ENCODE results near the gene APOC1.
"Not testable (repeated sequence)": the region's sequence is repeated elsewhere in the genome, so short reads cannot be mapped to it uniquely, and the experiment has no call there.

APOC1 gene

DNA sequence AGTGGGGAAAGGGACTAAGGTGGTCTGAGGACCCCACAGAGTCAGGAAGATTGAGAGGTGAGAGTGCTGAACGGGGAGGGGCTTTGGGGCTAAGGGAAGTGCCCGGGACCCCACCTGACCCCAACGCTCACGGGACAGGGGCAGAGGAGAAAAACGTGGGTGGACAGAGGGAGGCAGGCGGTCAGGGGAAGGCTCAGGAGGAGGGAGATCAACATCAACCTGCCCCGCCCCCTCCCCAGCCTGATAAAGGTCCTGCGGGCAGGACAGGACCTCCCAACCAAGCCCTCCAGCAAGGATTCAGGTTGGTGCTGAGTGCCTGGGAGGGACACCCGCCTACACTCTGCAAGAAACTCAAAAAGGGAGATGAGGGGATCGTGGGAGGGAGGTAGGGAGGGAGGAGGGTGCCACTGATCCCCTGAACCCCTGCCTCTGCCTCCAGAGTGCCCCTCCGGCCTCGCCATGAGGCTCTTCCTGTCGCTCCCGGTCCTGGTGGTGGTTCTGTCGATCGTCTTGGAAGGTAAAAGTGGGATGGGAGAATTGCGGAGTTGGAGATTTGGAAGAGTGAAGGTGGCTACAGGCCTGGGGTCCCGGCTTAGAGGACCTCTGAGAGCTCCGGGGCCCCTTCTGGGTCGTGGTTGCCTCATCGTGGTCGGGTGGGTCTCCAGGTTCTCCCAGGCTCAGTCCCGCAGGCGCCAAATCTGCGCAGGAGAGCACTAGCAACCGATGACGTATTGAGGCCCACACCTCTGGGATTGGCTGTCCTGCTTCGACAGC is at the start of gene APOC1:
Gene APOC1 (plus strand): TSS at position 176 of the 774 bp plus-strand sequence. CDS start 284 bp downstream, at position 460.
- peak in 1 of 2 experiments; percentile 10 for DNase-seq

DNA sequence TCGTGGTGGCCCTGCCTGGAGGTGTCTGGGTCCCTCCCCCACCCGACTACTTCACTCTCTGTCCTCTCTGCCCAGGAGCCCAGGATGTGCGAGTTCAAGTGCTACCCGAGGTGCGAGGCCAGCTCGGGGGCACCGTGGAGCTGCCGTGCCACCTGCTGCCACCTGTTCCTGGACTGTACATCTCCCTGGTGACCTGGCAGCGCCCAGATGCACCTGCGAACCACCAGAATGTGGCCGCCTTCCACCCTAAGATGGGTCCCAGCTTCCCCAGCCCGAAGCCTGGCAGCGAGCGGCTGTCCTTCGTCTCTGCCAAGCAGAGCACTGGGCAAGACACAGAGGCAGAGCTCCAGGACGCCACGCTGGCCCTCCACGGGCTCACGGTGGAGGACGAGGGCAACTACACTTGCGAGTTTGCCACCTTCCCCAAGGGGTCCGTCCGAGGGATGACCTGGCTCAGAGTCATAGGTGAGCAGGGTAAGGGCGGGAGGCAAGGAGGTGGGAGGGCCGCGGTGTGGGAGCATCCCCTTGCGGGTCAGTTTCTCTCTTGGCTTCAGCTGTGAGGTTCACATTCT is 49.1 kb upstream of the APOC1 start:
- DNase-seq: no peak

DNA sequence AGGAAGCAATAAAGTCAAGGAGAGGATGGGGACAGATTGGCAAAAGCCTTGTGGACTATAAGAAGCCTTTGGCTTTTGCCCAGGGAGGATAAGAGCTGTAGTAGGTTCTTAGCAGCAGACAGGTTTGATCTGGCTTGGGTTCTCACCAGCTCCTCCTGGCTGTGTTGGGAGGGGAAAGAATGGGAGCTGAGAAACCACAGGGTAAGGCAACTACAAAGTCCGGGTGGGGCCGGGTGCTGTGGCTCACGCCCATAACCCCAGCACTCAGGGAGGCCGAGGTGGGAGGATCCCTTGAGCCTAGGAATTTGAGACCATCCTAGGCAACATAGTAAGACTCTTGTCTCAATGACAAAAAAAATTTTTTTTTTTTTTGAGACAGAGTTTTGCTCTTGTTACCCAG is 47.7 kb upstream of the APOC1 start:
- DNase-seq: no peak

GRCh38 chr19:44867578-44867977 is 46.8 kb upstream of the APOC1 start:
- DNase-seq: no peak

- peak; percentile 78 to 81 for DNase-seq
These were observed 44.5 kb upstream of the APOC1 start for GRCh38 chr19:44869733-44870470.

GRCh38 chr19:44871809-44872208 is 42.6 kb upstream of the APOC1 start:
- no peak for DNase-seq

GRCh38 chr19:44872661-44873060 is 41.7 kb upstream of the APOC1 start:
- DNase-seq: no peak

DNA sequence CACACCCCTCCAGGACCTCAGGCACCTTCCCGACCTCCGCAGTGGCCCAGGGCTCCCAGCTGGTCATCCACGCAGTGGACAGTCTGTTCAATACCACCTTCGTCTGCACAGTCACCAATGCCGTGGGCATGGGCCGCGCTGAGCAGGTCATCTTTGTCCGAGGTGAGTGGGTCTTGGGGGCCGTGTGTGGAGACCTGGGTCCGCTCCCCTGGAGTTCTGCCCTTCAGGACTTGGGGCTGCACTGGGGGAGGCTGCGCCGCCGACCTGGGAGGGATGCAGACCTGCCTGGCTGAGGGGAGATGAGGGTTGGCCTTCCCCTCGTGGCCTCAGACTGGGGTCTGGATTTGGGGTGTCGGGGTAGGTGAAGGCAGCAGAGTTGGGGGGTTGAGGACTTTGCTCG is 40.1 kb upstream of the APOC1 start:
- DNase-seq: no peak

- no peak for DNase-seq
These were observed 38.5 kb upstream of the APOC1 start for GRCh38 chr19:44875666-44876451.

GRCh38 chr19:44876930-44877535 is 37.4 kb upstream of the APOC1 start:
- DNase-seq: no peak

DNA sequence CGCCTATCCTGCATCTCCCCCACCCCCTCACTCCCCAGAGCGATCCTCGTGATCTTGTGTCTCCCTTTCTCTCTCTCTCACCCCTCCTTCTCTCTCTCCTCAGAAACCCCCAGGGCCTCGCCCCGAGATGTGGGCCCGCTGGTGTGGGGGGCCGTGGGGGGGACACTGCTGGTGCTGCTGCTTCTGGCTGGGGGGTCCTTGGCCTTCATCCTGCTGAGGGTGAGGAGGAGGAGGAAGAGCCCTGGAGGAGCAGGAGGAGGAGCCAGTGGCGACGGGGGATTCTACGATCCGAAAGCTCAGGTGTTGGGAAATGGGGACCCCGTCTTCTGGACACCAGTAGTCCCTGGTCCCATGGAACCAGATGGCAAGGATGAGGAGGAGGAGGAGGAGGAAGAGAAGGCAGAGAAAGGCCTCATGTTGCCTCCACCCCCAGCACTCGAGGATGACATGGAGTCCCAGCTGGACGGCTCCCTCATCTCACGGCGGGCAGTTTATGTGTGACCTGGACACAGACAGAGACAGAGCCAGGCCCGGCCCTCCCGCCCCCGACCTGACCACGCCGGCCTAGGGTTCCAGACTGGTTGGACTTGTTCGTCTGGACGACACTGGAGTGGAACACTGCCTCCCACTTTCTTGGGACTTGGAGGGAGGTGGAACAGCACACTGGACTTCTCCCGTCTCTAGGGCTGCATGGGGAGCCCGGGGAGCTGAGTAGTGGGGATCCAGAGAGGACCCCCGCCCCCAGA is 36.1 kb upstream of the APOC1 start:
- DNase-seq: no peak

DNA sequence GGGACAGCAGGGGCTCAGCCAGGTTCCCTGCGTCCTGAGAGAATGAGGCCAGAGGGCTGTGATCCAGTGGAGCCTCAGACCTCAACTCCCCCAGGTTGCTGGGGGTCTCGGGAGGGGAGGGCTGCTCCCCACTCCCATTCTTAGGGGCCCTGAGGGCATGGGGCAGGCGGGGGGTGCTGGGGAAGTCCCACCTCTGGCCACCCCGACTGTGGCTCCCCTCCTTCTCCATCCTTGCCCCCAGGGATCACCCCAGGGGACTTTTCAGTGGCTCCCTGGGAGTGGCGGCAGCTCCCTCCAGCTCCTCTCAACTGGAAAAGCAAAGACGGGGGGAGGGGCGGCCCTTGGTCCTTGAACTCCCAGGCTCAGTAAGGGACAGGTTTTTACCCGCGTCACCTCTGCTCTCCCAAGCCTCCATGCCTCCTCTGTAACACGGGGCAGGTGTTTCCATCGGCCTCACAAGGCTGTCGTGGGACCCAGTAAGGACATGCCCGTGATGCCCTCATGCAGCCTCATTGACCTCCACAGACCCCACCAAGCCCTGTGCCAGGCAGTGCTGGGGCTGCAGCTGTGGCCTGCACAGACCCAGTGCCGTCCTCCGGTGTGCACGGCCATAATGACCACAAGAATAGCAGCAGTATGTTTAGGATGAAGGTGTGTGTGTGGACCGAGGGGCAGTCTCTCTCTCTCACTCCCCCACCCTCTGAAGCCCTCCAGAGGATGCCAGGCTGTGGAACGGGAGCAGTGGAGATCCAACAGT is 34.9 kb upstream of the APOC1 start:
- no peak for DNase-seq

DNA sequence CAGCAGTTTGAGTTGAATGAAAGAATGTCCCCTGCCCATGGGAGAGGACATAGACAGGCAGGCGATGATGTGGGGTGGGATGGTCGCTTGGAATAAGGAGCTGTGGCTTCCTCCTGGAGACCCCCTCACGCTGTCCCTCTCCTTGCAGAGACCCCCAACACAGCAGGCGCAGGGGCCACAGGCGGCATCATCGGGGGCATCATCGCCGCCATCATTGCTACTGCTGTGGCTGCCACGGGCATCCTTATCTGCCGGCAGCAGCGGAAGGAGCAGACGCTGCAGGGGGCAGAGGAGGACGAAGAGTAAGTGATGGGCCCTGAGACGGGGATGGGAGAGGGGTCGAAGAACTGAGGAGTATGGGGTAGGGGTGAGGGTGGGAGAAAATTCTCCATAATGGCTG is 32.3 kb upstream of the APOC1 start:
- no peak for DNase-seq

- DNase-seq: not testable (repeated sequence)
These were observed 31.6 kb upstream of the APOC1 start for GRCh38 chr19:44882619-44883397.

- DNase-seq: no peak
These were observed 30.5 kb upstream of the APOC1 start for GRCh38 chr19:44883922-44884321.

GRCh38 chr19:44884566-44884965 is 29.8 kb upstream of the APOC1 start:
- no peak for DNase-seq

DNA sequence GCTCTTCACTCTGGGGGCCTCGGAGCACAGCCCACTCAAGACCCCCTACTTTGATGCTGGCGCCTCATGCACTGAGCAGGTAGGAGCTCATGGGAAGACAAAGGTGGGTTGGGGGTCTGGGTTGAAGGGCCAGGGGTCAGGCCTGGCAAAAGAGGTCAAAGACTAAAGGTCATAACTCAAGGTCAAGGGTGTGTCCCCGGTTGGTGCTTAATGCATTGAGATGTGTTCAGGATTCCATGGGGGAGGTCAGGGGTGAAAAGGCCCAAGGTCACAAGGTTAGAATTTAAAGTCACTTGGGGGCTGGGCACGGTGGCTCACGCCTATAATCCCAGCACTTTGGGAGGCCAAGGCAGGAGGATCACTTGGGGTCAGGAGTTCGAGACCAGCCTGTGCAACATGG is 28.3 kb upstream of the APOC1 start:
- no peak for DNase-seq

GRCh38 chr19:44887648-44888047 is 26.8 kb upstream of the APOC1 start:
- no peak for DNase-seq

- DNase-seq: not testable (repeated sequence)
These were observed 26.1 kb upstream of the APOC1 start for GRCh38 chr19:44888335-44888734.

DNA sequence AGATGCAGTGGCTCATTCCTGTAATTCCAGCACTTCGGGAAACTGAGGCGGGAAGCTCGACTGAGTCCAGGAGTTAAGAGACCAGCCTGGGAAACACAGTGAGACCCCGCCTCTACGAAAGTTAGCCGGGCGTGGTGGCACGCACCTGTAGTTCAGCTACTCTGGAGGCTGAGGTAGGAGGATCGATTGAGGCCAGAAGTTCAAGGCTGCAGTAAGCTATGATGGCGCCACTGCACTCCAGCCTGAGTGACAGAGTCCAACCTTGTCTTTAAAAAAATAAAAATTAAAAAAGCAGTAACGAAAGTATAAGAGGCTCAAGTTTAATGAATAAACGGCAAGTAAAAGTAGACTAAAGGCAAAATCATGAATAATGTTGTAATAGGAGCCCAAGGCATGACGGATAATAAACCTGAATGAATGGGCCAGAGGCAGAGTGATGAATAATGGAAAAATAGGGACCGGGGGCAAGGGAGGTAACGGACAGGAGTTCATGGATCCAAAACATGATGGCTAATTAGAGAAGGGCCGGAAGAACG is 24.5 kb upstream of the APOC1 start:
- no peak for DNase-seq

Data from AML-193 (cell line).